HG03108 (cell line): ENCODE data around the gene NXN.
"Not testable (repeated sequence)": the region's sequence is repeated elsewhere in the genome, so short reads cannot be mapped to it uniquely, and the experiment has no call there.

Experiments used
- ATAC-seq: cut with Tn5 transposase; IDR thresholded peaks from one replicate; pipeline ENCODE4 v1.9.1; 2021; ENCODE audit warnings: moderate library complexity; ENCODE audit not compliant: unreplicated experiment

NXN gene

DNA sequence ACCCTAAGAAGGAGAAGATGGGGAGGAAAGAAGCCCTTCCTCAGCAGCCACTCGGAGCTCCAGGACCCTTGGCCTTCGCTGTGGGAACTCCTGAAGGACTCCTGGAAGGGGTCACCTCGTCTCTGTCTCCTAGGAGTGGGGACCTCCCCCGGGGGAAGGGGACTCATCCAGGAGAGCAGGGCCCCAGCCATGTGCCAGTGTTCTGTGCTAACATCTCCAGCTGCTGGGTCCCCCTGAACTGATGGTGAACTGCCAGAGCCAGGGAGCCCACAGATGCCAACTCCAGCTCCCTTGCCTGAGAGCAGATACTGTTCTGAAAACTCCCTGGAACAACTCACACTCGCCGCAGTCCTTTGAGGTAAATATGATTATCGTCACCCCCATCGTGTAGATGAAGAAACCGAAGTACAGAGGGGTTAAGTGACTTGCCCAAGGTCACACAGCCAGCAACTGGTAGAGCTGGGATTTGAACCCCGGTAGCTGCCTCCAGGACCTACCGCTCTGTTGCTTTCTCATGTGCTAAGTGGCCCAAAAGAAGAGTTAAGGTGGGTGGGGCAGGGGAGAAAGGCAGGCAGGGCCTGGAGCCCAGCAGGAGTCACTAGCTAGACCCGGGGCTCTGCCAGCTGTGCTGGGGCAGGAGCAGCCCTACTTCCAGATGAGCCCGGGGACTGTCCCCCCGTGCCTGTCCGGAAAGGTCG is 27.9 kb upstream of the NXN start:
- no peak for ATAC-seq

- no peak for ATAC-seq
Observed at GRCh38 chr17:1006054-1006453, 26.5 kb upstream of the NXN start.

GRCh38 chr17:1005361-1005946 is 25.9 kb upstream of the NXN start:
- no peak for ATAC-seq

DNA sequence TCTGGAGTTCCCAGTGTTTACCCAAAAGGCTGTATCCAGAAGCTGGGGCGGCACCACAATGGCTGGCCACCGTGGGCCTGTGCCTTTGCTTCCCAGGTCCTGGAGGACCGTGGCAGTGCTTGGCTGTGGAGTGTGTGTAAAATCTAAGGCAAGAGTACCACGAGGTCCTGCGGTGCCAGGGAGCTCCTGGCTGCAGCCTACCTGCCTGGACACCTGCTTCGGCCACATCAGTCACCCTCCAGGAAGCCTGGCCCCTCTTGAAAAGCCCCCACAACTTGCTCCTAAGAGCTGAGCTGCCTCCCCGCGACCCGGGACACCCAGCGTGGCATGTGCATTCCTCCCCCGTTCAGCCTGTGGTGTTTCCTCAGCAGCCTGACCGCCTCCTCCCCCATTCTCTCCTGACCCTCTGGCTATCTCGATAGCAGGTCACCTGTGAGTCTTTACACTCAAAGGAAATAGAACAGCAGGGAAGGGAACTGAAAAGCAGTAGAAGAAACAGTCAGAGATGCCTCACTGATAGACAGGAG is 25.3 kb upstream of the NXN start:
- ATAC-seq = no peak

DNA sequence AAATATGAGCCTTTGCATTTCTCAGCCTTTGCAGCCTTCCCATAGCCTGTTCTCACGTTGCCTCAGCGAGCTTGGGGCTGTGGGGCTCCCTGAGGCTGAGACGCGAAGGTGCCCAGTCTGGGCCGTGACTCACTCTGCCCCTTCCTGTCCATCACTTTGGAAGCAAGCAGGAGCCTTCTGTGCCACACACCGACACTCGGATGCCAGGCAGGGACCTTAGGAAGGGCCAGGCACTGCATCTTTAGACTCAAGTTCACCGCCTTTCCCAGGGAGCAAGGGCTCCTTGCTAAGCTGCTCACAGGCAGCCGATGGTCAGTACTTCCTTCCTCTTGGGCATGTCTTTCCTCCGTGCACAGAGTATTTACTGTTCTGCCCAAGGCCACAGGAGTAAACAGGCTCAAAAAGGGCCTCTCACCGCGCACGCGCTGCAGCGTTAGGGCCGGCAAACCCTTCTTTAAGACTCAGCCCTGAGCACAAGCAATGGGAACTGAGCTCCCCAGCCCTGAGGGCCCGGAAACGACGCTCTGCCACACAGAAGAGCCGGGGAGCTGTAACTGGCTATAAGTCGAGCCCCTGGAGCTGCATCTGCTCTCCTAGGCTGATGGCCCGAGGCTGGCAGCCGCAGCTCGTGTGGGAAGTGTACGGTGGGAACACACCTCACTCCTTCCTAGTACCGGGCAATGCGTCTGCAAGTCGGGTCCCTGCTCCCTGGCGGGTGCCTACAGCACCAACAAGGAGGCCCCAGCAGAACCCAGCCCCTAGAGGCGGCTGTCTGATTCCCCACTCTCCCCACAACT is 24.6 kb upstream of the NXN start:
- no peak for ATAC-seq

DNA sequence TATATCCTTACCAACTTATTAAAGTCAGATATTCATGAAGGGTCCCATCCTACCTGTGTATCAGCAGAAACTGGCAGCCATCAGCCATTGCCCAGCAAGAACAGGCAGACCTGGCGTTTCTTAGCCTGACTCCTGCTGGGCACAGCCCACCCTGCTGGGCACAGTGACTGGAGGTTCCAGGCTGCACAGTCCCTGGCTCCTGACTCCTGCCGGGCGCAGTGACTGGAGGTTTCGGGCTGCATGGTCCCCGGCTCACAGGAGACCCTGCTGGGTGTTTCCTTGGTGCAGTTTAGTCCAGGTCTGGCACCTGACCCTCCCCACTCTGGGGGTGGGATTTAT is 24.0 kb upstream of the NXN start:
- no peak for ATAC-seq

- no peak for ATAC-seq
Observed at GRCh38 chr17:1002771-1003555, 23.4 kb upstream of the NXN start.

- no peak for ATAC-seq
Observed at GRCh38 chr17:1002412-1002753, 22.8 kb upstream of the NXN start.

GRCh38 chr17:1001640-1002411 is 22.2 kb upstream of the NXN start:
- ATAC-seq = no peak

DNA sequence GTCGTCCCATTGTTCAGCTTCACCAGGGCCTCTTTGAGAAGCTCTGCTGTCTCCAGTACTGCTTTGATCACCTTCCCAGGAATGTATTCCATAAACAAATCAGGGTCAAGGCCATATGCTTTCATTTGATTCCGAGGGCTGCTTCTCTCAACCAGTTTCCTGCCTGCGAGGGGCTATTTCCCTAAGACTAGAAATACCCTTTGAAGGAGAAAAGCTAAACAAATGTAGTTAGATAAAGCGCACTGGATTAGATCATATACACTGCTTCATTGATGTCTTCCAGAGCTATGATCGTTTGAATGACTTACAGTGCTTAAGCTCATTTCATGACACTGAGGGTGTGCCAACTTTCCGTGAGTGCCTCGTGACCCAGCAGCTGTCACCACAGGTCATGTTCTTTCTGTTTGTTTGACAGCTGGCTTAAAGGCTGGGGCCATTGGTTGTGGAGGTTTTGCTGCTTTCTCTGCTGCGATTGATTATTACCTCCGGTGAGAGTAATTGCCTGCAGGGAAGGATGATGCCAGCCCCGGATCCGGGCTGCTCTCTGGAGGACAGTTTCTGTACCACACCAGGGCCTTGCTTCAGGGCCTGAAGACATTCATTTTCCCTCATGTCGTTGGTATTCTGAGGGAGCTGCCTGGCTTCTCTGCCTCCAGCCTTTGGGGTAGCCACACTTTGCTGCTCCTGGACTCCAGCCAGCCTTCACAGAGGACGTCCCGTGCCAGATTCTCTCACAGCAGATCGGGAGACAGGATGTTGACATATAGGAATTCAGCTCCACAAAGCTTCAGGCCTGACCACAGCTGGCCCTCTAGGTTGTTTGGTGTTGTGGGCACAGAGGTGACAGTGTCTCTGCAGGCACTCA is 21.3 kb upstream of the NXN start:
- no peak for ATAC-seq

DNA sequence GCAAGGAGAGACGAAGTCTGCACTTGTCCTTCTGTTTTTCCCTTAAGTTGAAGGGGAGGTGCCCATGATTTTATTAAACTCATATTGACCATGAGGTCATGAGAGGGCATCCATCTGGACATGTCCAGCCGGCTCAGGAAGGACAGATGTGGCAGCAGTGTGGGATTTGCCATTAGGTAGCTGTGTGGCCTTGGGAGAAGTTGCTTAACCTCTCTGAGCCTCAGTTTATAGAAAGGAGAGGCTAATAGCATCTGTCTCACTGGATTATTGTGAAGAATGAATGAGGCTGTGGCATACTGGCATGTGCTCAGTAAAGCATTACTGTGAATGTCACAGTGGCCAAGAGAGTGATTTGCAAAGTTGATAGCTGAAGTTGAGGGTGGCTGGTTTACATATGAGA is 18.5 kb upstream of the NXN start:
- no peak for ATAC-seq

DNA sequence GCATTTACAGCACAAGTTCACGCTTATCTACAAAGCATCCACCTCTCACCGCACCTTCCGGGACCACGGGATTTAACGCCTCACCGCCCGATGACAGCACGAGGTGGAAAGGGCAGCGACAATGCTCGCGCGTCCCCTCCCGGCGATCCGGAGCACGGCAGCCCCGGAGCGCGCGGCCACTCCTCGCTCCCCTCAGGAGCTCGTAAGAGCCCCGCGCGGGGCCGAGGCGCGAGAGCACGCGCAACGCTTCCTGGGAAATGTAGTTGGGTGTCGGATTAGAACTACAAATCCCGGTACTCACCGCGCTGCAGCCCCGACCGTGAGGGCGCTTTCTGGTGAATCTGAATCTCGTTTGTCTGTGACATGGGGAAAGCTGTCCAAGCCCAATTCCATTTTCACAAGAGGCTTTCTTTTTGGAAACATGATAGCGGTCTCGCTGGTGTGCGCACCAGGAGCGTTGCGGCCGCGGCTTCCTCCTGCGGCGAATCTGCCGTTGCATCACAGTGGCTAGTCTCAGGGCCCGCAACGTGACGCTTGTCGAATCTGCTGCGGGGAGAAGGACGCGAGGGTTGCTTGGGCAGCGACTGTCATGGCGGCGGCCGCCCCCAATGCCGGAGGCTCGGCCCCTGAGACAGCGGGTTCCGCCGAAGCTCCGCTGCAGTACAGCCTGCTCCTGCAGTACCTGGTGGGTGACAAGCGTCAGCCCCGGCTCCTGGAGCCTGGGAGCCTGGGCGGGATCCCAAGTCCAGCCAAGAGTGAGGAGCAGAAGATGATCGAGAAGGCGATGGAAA is 17.2 kb upstream of the NXN start, which contains the start of gene TIMM22:
TIMM22 (plus strand) TSS at position 576 of the 791 bp plus-strand sequence; CDS start at position 590, 14 bp downstream.
- peak; percentile 93 for ATAC-seq

DNA sequence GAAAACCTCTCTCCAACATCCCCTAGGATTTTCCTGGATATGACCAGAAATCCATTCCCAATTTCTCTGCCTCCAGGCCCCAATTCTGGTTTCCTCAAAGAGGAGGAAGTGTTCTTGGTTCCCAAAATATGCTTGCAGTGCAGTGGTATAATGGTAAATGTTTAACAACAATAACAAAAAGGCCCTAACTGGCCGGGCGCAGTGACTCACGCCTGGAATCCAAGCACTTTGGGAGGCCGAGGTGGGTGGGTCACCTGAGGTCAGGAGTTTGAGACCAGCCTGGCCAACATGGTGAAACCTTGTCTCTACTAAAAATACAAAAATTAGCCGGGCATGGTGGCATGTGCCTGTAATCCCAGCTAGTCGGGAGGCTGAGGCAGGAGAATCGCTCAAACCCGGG is 15.7 kb upstream of the NXN start:
- not testable (repeated sequence) for ATAC-seq

DNA sequence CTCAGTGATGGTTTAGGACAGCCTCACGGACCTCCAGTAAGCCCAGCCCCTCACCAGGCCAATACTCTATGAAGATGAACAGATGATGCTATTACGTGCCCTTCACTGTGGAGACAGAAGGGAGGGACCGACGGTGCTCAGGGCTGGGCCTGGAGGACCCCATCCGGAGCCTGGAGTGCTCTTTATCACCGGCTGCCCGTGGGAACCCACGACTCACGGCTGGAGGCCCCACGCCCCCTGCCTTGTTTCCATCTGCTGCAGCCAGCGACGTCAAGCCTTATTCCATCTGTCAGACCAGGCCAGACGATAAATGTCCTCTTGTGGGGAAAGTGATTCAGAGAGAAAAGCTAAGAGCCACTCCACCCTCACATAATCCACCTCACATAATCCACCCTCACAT is 13.4 kb upstream of the NXN start:
- ATAC-seq = no peak

GRCh38 chr17:988561-988960 is 9.0 kb upstream of the NXN start:
- ATAC-seq = no peak

DNA sequence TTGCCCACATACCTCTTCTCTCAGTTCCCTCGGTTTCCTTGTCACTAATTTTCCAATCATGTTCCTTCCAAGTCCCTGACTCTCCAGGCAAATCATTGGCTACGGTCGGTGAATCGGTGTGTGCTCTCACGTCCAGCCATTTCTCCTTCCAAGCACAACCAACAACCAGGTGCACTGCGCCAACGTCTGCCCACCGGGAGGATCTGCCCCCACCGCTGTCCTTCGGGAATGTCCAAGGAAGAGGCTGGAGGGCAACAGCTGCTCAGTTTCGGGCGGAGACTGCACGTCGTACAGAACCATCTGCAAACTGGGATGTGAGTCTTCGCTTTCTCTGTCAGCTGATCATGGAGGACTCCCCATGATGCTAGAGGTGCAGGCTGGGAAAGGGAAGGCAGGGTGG is 8.4 kb upstream of the NXN start:
- no peak for ATAC-seq

DNA sequence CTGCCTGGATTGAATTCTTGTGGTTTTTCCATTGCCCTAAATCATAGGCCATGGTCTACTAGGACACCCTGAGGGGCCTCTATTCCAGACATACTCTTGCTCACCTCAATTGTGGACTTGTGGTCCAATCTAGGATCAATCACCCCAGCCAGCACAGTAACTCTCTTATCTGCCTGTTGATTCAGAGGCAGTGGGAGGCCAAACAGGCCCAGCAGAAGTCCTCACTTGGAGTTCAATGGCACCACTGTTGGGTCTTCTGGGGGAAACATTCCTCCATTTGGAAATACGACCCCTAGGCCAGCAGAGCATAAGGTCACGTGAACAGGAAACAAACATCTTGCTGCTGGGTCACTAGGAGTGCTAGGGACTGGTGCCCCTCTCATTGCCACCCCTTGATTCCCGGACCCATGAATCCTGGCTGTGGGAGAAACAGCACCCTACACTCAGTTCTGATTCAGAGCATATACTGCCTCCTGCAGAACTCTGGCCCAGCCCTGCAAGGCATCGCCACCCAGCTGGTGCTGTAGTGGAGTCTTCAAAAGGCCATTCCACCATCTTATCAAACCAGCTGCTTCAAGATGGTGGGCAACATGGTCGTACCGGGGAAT is 6.8 kb upstream of the NXN start:
- no peak for ATAC-seq

DNA sequence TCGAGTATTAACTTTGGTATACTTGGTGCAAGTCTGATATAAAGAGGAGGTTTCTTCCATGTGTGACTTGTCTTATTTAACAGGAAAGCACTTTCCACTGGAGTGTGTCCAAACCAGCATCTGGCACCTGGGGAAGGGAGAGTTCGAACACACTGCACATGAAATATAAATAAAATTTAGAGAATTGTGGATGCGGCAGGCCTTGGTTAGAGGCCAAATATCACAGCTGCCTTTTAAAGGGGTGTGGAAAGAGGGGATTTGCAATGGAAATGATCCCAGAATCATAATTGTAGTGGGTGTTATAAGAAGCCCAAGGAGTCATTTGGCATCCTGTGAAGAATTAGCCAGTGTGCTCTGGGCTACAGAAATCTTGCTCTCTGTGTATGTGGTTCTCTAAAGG is 4.3 kb upstream of the NXN start:
- no peak for ATAC-seq
